Chondrocyte (in vitro differentiated cells): ENCODE measurements around the gene APBB2. TPM values are rescaled to one million over a fixed set of nuclear protein-coding genes. Genes with fewer than 3 reads are reported as not detected.

Experiments used
- DNase-seq: peaks from one replicate; pipeline ENCODE4 v3.0.0; 2021; ENCODE audit warnings: mixed read lengths, low spot score
- H3K27ac Mint-ChIP-seq: one replicate; pipeline ENCODE4 v1.8.0; 2021; ENCODE audit warnings: mild to moderate bottlenecking, moderate library complexity, mixed read lengths; ENCODE audit not compliant: unreplicated experiment
- H3K27me3 Mint-ChIP-seq: 2 replicates; pipeline ENCODE4 v1.8.0; 2021; ENCODE audit warnings: low read depth, mixed read lengths
- H3K36me3 Mint-ChIP-seq: 2 replicates; pipeline ENCODE4 v1.8.0; 2021; ENCODE audit warnings: low read depth, mixed read lengths
- H3K4me1 Mint-ChIP-seq: 2 replicates; pipeline ENCODE4 v1.8.0; 2021; ENCODE audit warnings: low read depth, mild to moderate bottlenecking, mixed read lengths
- H3K4me3 Mint-ChIP-seq: one replicate; pipeline ENCODE4 v1.8.0; 2021; ENCODE audit warnings: mild to moderate bottlenecking, moderate library complexity, mixed read lengths; ENCODE audit not compliant: unreplicated experiment
- H3K9me3 Mint-ChIP-seq: 2 replicates; pipeline ENCODE4 v1.8.0; 2021; ENCODE audit warnings: low read depth, mixed read lengths
- CTCF ChIP-seq: fragments of 200-600 bp; sonication (generic); IDR thresholded peaks from 2 replicates; pipeline ENCODE4 v1.5.0; 2021; ENCODE audit warnings: antibody characterized with exemption, mild to moderate bottlenecking, moderate library complexity
- total RNA-seq: library from RNA; stranded (reverse); gene quantifications from 3 replicates; pipeline ENCODE4 v1.2.1, GENCODE V29; 2021

The APBB2 gene
- total RNA-seq, 1 donor from 2014 or later, result 119 TPM

GRCh38 chr4:40991908-40992307 is 222.4 kb downstream of the APBB2 start:
- Mint-ChIP-seq H3K9me3 (no peaks in the 10 kb centered on the region), H3K4me3 (no peak overlapping the region), H3K4me1 (peaks cover 75% of the 10 kb centered on the region), H3K36me3 (peaks cover 2% of the 10 kb centered on the region), H3K27ac (peak overlapping the region; percentile 99), H3K27me3 (no peaks in the 10 kb centered on the region)
- no peak for DNase-seq
- TF ChIP-seq CTCF, result no peak

GRCh38 chr4:40990899-40991265 is 223.5 kb downstream of the APBB2 start:
- Mint-ChIP-seq H3K36me3 (peaks cover 3% of the 10 kb centered on the region), H3K9me3 (no peaks in the 10 kb centered on the region), H3K27me3 (no peaks in the 10 kb centered on the region), H3K4me1 (peaks cover 67% of the 10 kb centered on the region), H3K4me3 (no peak overlapping the region), H3K27ac (peak overlapping the region; percentile 99)
- TF ChIP-seq CTCF, result no peak
- no peak for DNase-seq

GRCh38 chr4:40990236-40990898 is 224.0 kb downstream of the APBB2 start:
- Mint-ChIP-seq H3K4me1 (peaks cover 64% of the 10 kb centered on the region), H3K27me3 (no peaks in the 10 kb centered on the region), H3K9me3 (no peaks in the 10 kb centered on the region), H3K27ac (peak overlapping the region; percentile 99), H3K4me3 (no peak overlapping the region), H3K36me3 (peaks cover 3% of the 10 kb centered on the region)
- no peak for DNase-seq
- TF ChIP-seq CTCF, result no peak

- no peak overlapping the region for H3K27ac Mint-ChIP-seq
- H3K9me3 Mint-ChIP-seq, result no peaks in the 10 kb centered on the region
- H3K27me3 Mint-ChIP-seq, result no peaks in the 10 kb centered on the region
- no peak for DNase-seq
- no peak for TF ChIP-seq CTCF
- H3K36me3 Mint-ChIP-seq, result peaks cover 5% of the 10 kb centered on the region
- H3K4me3 Mint-ChIP-seq, result no peak overlapping the region
- peaks cover 37% of the 10 kb centered on the region for H3K4me1 Mint-ChIP-seq
Observed at GRCh38 chr4:40987151-40987550, 227.2 kb downstream of the APBB2 start.

GRCh38 chr4:40986375-40986774 is 228.0 kb downstream of the APBB2 start:
- DNase-seq, result no peak
- Mint-ChIP-seq H3K27ac (no peak overlapping the region), H3K36me3 (peaks cover 6% of the 10 kb centered on the region), H3K4me1 (peaks cover 30% of the 10 kb centered on the region), H3K27me3 (no peaks in the 10 kb centered on the region), H3K4me3 (no peak overlapping the region), H3K9me3 (no peaks in the 10 kb centered on the region)
- no peak for TF ChIP-seq CTCF
